DOHH2 (cell line): ENCODE results near the gene LRRC27.

Source experiments
- H3F3A ChIP-seq: fragments of 200-600 bp; sonication (generic), shearing (Covaris generic); 2 replicates; pipeline ENCODE4 v1.6.0; 2016; ENCODE audit warnings: antibody characterized with exemption, mild to moderate bottlenecking; ENCODE audit not compliant: control insufficient read depth, insufficient read depth
- H3K27ac ChIP-seq: fragments of 200-600 bp; sonication (generic); 2 replicates; pipeline ENCODE4 v1.5.1; 2014; ENCODE audit warnings: low read depth, mild to moderate bottlenecking, low read length, moderate library complexity
- H3K27me3 ChIP-seq: fragments of 200-600 bp; sonication (generic); 2 replicates; pipeline ENCODE4 v1.6.1; 2014; ENCODE audit warnings: mild to moderate bottlenecking, low read length, mixed read lengths; ENCODE audit not compliant: control insufficient read depth
- H3K36me3 ChIP-seq: fragments of 200-600 bp; sonication (generic); 2 replicates; pipeline ENCODE4 v1.6.1; 2014; ENCODE audit warnings: mild to moderate bottlenecking, low read length, moderate library complexity, mixed read lengths; ENCODE audit not compliant: control insufficient read depth
- H3K4me1 ChIP-seq: fragments of 200-600 bp; sonication (generic); 2 replicates; pipeline ENCODE4 v1.6.1; 2014; ENCODE audit warnings: mild to moderate bottlenecking, low read length, mixed read lengths; ENCODE audit not compliant: control insufficient read depth
- H3K4me2 ChIP-seq: fragments of 200-600 bp; sonication (generic); 2 replicates; pipeline ENCODE4 v1.6.0; 2014; ENCODE audit warnings: mild to moderate bottlenecking, low read length, moderate library complexity
- H3K4me3 ChIP-seq: fragments of 200-600 bp; sonication (generic); 2 replicates; pipeline ENCODE4 v1.5.1; 2014; ENCODE audit warnings: mild to moderate bottlenecking, low read length, mixed read lengths
- H3K79me2 ChIP-seq: fragments of 200-600 bp; sonication (generic); 2 replicates; pipeline ENCODE4 v1.6.1; 2014; ENCODE audit warnings: mild to moderate bottlenecking, low read length, mixed read lengths; ENCODE audit not compliant: control insufficient read depth
- H3K9me2 ChIP-seq: fragments of 200-600 bp; sonication (generic); replicated peaks from 2 replicates; pipeline ENCODE4 v1.6.1; 2014; ENCODE audit warnings: mild to moderate bottlenecking, low read length, mixed read lengths; ENCODE audit not compliant: control insufficient read depth
- H3K9me3 ChIP-seq: fragments of 200-600 bp; sonication (generic); 2 replicates; pipeline ENCODE4 v1.6.1; 2014; ENCODE audit warnings: antibody characterized with exemption, low read length, mixed read lengths; ENCODE audit not compliant: control insufficient read depth, insufficient read depth
- H4K20me1 ChIP-seq: fragments of 200-600 bp; sonication (generic); 2 replicates; pipeline ENCODE4 v1.6.0; 2014; ENCODE audit warnings: low read depth, mild to moderate bottlenecking, antibody characterized with exemption, low read length, moderate library complexity; ENCODE audit not compliant: control insufficient read depth, insufficient read depth
- EZH2phosphoT487 ChIP-seq: fragments of 200-600 bp; sonication (generic); IDR thresholded peaks from 2 replicates; pipeline ENCODE4 v1.6.1; 2017; ENCODE audit warnings: borderline replicate concordance, mild to moderate bottlenecking, antibody characterized with exemption, low read length, moderate library complexity, mixed read lengths
- TF ChIP-seq, protein P1 (sequence below): fragments of 200-600 bp; sonication (generic); IDR thresholded peaks from one replicate; pipeline ENCODE4 v1.5.1; 2014; ENCODE audit warnings: antibody characterized with exemption, mild to moderate bottlenecking, low read depth, low read length; ENCODE audit not compliant: poor library complexity, severe bottlenecking

Gene LRRC27

DNA sequence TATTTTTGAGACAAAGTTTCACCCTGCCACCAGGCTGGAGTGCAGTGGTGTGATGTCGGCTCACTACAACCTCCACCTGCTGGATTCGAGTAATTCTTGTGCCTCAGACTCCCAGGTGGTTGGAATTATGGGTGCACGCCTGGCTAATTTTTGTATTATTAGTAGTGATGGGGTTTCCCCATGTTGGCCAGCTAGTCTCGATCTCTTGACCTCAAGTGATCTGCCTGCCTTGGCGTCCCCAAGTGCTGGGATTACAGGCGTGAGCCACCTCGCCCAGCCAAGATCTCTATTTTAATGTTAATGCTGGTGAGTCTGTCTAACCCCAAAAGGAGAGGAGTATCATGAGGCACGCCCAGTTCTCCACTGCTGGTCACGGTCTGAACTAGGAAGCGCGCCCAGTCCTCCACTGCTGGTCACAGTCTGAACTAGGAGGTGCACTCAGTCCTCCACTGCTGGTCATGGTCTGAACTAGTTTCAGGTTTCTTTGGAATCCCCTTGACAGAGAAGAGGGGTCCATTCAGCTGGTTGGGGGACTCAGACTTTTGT lies 5.6 kb upstream of the LRRC27 start:
- Histone ChIP-seq H3K4me1 (peaks cover 14% of the 10 kb centered on the region), H3F3A (no peaks in the 10 kb centered on the region), H3K27ac (no peak overlapping the region), H3K4me2 (no peak overlapping the region), H3K9me2 (no peaks in the 10 kb centered on the region), H3K27me3 (no peaks in the 10 kb centered on the region), H3K4me3 (no peak overlapping the region), H4K20me1 (peaks cover 17% of the 10 kb centered on the region; the same call in 1 of the 2 replicates), H3K36me3 (peaks cover 41% of the 10 kb centered on the region), H3K79me2 (peaks cover 56% of the 10 kb centered on the region), H3K9me3 (no peaks in the 10 kb centered on the region)
- TF ChIP-seq, protein P1, sequence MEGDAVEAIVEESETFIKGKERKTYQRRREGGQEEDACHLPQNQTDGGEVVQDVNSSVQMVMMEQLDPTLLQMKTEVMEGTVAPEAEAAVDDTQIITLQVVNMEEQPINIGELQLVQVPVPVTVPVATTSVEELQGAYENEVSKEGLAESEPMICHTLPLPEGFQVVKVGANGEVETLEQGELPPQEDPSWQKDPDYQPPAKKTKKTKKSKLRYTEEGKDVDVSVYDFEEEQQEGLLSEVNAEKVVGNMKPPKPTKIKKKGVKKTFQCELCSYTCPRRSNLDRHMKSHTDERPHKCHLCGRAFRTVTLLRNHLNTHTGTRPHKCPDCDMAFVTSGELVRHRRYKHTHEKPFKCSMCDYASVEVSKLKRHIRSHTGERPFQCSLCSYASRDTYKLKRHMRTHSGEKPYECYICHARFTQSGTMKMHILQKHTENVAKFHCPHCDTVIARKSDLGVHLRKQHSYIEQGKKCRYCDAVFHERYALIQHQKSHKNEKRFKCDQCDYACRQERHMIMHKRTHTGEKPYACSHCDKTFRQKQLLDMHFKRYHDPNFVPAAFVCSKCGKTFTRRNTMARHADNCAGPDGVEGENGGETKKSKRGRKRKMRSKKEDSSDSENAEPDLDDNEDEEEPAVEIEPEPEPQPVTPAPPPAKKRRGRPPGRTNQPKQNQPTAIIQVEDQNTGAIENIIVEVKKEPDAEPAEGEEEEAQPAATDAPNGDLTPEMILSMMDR, result no peak
- TF ChIP-seq EZH2phosphoT487, result no peak

DNA sequence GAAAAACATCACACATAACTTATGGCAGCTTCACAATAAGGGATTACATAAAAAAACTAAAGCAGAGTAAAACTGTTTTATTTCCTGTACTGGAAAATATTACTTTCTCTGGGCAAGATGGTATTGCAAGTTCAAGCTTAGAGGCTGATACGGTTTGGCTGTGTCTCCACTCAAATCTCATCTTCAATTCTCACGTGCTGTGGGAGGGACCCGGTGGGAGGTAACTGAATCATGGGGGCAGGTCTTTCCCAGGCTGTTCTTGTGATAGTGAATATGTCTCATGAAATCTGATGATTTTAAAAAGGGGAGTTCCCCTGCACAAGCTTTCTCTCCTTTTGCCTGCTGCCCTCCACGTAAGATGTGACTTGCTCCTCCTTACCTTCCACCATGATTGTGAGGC lies 5.1 kb upstream of the LRRC27 start:
- Histone ChIP-seq H3K4me1 (peaks cover 14% of the 10 kb centered on the region), H3K9me2 (no peaks in the 10 kb centered on the region), H3K4me2 (no peak overlapping the region), H3K9me3 (no peaks in the 10 kb centered on the region), H3K36me3 (peaks cover 41% of the 10 kb centered on the region), H4K20me1 (peaks cover 17% of the 10 kb centered on the region; the same call in 1 of the 2 replicates), H3K27ac (no peak overlapping the region), H3K4me3 (no peak overlapping the region), H3K79me2 (peaks cover 59% of the 10 kb centered on the region), H3K27me3 (no peaks in the 10 kb centered on the region), H3F3A (no peaks in the 10 kb centered on the region)
- no peak for TF ChIP-seq EZH2phosphoT487
- TF ChIP-seq, protein P1, result no peak

DNA sequence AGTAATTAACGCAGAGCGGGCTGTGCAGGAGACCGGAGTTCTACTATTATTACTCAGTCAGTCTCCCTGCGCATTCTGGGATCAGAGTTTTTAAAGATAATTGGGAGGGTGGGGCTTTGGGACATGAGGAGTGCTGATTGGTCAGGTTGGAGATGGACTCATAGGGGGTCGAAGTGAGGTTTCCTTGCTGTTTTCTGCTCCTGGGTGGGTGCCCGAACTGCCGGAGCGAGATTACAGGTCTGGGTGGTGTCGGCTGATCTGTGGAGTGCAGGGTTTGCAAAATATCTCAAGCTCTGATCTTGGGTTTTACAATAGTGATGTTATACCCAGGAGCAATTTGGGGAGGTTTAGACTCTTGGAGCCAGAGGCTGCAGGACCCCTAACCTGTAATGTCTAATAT lies 3.9 kb upstream of the LRRC27 start:
- peaks cover 20% of the 10 kb centered on the region for H3K4me1 ChIP-seq
- H3K36me3 ChIP-seq, result peaks cover 41% of the 10 kb centered on the region
- H3K4me3 ChIP-seq, result no peak overlapping the region
- peaks cover 59% of the 10 kb centered on the region for H3K79me2 ChIP-seq
- no peaks in the 10 kb centered on the region for H3K9me2 ChIP-seq
- H4K20me1 ChIP-seq, result peaks cover 17% of the 10 kb centered on the region; the same call in 1 of the 2 replicates
- H3F3A ChIP-seq, result no peaks in the 10 kb centered on the region
- TF ChIP-seq EZH2phosphoT487, result no peak
- TF ChIP-seq, protein P1, result no peak
- no peaks in the 10 kb centered on the region for H3K27me3 ChIP-seq
- no peaks in the 10 kb centered on the region for H3K9me3 ChIP-seq
- no peak overlapping the region for H3K27ac ChIP-seq
- no peak overlapping the region for H3K4me2 ChIP-seq
